Amniotic stem cell (primary cell): ENCODE data around the gene UBR3.
"Not testable (repeated sequence)": the region's sequence is repeated elsewhere in the genome, so short reads cannot be mapped to it uniquely, and the experiment has no call there.

Experiments
- DNase-seq: peaks from one replicate; lab custom pipeline; 2025; lab: John Stamatoyannopoulos, UW

Gene UBR3

DNA sequence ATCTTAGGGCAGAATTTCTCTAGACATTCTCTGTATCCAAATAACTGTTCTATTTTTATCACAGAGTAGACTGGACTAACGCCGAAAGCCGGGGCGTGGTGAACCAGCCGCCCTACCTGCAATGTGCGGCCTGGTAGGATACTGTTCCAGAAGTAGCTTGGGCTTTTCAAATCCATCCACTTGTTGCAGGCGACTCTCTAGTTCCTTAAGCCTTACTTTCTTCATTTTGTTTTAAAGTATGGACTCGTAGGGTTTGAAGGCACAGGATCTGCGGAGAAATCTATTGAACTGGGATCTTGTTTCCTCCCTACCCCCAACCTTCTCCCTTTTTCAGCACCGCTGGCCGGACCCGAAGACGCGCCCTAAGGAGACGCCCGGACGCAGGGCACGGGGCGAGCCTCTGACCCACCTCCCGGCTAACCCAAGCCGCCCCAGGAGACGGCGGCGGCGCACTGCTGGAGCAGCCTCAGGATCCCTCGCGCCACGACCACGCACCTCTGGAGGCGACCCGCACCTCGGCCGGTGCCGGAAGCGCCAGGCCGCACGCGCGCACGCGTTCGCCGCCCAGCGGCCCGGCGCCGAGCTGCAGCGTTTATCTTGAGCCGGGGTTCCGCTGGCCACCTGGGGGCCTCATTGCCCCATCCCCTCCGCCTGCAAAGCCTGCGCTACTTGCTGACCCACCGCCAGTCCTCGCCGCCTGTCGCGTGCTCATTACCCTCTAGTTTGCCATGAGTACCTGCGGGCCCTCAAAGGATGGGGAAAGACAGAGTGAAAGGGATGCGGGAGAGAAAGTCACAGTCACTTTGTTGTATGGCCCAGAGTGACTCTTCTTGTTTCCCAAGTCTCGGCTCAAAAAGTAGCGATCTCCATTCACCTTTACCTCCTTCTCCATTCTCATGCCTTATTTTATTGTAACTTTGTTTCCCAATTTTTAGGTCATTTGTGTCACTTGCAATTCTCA is 2.6 kb upstream of the UBR3 start, which contains the start of gene METTL5:
TSS of gene METTL5 (minus strand) at position 533 of the 961 bp plus-strand sequence. CDS start at position 225, 308 bp downstream.
- DNase-seq, result peak; percentile 47

GRCh38 chr2:169828141-169828811 is 1.0 kb downstream of the UBR3 start:
- DNase-seq, result no peak

GRCh38 chr2:169834401-169834800 is 7.1 kb downstream of the UBR3 start:
- DNase-seq, result no peak

DNA sequence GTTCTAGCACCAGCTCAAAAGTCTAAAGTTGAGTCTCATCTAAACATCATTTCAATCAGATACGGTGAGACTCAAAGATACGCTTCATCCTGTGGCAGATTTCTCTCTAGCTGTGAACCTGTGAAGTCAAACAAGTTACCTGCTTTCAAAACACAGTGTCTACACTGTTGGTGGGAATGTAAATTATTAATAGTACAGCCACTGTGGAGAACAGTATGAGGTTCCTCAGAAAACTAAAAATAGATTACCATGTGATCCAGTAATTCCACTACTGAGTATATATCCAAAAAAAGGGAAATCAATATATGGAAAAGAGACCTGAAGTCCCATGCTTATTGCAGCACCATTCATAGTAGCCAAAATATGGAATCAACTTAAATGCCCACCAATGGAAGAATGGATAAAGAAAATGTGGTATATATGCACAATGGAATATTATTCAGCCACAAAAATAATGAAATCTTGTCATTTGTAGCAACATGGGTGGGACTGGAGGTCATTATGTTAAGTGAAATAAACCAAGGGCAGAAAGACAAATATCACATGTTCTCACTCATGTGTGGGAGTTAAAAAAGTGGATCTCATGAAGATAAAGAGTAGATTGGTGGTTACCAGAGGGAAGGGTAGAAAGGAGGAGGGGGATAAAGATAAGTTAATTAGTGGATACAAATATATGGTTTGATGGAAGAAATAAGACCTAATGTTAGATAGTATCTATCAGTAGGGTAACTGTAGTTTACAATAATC is 11.7 kb downstream of the UBR3 start:
- no peak for DNase-seq

DNA sequence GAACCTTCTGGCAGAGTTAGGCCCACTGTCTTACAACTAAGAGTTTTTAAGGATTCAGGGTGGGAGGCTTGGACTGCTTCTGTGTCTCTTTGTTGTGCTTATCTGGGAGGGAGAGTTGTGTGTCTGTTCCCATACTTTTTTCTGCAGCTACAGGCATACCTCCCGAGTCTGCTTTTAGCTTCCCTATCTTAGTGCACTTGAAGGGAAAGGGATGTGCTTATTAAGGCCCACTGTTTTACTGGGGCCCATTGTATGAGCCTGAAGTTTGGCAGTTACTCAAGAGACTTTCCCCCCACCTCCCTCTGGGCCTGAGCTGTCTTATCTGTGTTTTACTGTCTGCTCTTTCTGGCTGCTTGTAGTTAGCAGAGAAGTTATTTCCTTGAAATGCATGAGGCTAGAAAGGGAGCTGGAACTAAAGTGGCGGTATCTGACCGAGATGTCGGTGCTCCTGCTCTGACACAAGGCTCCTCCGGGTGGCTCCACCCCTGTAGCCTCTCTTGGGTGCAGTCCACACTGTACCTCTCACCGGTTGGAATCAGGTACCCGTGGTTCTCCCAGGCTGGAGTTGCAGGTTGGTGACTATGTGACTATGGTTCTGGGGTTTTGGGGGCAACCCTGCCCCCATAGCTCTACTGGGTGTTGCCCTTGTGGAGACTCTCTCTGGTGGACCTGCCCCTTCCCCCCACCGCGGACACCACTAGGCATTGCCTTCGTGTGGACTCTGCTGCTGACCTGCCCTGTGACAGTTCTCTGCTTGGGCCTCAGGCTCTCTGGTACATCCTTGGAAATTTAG is 12.9 kb downstream of the UBR3 start:
- no peak for DNase-seq

- DNase-seq, result no peak
These were observed 13.5 kb downstream of the UBR3 start for GRCh38 chr2:169840747-169841142.

- DNase-seq, result not testable (repeated sequence)
These were observed 14.4 kb downstream of the UBR3 start for GRCh38 chr2:169841625-169842024.

DNA sequence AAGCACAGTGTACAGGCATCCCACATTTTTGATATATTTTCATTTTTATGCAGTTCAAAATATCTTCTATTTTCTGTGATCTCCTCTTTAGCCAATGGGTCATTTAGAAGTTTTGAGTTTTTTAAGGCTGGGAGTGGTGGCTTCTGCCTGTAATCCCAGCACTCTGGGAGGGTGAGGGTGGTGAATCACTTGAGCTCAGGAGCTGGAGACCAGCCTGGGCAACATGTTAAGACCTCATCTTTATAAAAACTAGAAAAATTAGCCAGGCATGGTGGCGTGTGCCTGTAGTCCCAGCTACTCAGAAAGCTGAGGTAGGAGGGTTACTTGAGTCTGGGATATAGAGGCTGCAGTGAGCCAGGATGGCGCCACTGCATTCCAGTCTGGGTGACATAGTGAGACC is 17.8 kb downstream of the UBR3 start:
- DNase-seq, result no peak

- not testable (repeated sequence) for DNase-seq
These were observed 21.9 kb downstream of the UBR3 start for GRCh38 chr2:169848959-169849693.

- no peak for DNase-seq
These were observed 22.5 kb downstream of the UBR3 start for GRCh38 chr2:169849710-169850109.

- no peak for DNase-seq
These were observed 25.9 kb downstream of the UBR3 start for GRCh38 chr2:169853041-169853668.

- DNase-seq, result not testable (repeated sequence)
These were observed 28.3 kb downstream of the UBR3 start for GRCh38 chr2:169855281-169856258.

- no peak for DNase-seq
These were observed 32.2 kb downstream of the UBR3 start for GRCh38 chr2:169859423-169859822.

GRCh38 chr2:169860149-169860548 is 32.9 kb downstream of the UBR3 start:
- DNase-seq, result no peak

GRCh38 chr2:169862816-169863215 is 35.6 kb downstream of the UBR3 start:
- no peak for DNase-seq

GRCh38 chr2:169865492-169865891 is 38.2 kb downstream of the UBR3 start:
- DNase-seq, result no peak

DNA sequence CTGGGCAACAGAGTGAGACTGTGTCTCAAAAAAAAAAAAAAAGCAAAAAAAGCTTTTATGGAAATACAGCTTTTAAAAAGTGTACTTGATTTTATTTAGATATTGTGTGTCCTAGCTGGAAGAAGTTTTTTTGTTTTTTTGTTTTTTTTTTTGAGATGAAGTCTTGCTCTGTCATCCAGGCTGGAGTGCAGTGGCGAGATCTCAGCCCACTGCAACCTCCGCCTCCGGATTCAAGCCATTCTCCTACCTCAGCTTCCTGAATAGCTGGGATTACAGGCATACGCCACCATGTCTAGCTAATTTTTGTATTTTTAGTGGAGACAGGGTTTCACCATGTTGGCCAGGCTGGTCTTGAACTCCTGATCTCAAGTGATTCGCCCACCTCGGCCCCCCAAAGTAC is 39.0 kb downstream of the UBR3 start:
- not testable (repeated sequence) for DNase-seq

- no peak for DNase-seq
These were observed 40.3 kb downstream of the UBR3 start for GRCh38 chr2:169867579-169867978.

GRCh38 chr2:169868951-169869350 is 41.7 kb downstream of the UBR3 start:
- no peak for DNase-seq
